ENCODE data around the gene ZDHHC17. TPM values are rescaled to one million over a fixed set of nuclear protein-coding genes. Genes with fewer than 3 reads are reported as not detected.

ZDHHC17 gene
- total RNA-seq, 6 experiments from 2014 or later: 7.7 to 12.2 (median 9.5) TPM

DNA sequence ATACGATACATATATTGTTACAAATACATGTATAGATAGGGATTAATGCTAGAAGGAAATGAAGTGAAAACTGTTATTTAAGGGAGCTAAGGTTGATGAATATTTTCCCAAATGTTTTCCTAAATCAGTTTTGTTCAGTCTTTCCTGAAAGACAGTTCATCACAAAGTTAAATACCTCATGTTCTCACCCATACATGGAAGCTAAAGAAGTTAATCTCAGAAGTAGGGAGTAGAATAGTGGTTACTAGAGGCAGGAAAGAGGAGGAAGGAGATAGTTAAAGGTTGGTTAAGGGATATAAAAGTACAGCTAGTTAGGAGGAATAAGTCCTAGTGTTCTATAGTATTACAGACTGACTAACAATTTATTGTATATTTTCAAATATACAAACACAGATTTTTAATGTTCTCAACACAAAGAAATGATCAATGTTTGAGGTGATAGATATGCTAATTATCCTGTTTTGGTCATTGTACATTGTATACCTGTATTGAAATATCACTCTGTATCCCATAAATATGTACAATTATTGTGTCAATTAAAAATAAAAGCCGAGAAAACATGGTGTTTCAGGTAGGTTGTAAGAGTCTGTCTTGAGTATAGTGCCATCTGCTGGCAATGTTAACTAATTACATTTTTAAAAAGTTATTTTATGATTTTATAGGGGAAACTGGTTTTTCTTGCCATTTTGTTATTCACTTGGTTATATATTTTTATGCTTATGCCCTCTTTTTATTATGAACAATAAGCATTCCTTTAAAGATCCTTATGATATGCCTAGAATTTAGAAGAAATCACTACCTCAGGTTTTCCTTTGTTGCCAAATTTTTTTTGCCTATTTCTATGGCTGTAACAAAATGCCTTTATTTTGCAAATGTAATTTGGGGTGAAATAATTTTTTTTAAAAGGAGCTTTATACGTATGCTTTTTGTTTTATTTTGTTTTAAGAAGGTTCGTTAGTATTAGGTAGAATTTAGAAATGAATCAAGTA is 26.9 kb downstream of the ZDHHC17 start:
- H3K27ac ChIP-seq: peak overlapping the region in 1 of 3 donors; percentile 1
- 43% methylated on average over 4 of the region's 4 CpGs for WGBS (ENCODE audit: insufficient coverage, low coverage, low lambda C conversion rate, missing lambda C conversion rate)

DNA sequence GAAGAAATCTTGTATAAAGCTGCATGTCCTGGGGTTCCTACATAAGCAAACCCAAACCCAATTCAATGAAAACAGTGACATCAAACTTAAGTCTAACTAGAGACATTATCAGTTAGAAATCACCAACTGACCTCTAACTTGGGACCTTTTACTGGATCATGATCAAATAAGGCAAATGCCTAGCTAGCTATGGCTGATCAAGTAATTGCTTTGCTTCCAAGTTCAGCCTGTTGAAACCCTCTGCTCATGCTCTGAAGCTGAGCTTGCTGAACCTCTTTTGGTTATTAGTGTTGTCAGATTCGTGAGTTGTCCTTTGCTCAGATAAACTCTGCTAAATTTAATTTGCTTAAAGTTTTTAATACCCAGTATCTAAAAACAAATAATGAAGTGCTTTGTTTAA is 28.9 kb downstream of the ZDHHC17 start:
- H3K9me3 ChIP-seq: no peaks in the 10 kb centered on the region
- ATAC-seq: peak; percentile 49 to 83 (median 58)
- H3K27ac ChIP-seq: no peak overlapping the region
- DNase-seq: no peak
- H3K4me3 ChIP-seq: no peak overlapping the region
- H3K27me3 ChIP-seq: no peaks in the 10 kb centered on the region
- no peaks in the 10 kb centered on the region for H3K36me3 ChIP-seq
- intact Hi-C loops (cut with DNase I): no loop called here
- no peak for TF ChIP-seq CTCF (IDR thresholded peaks at IDR 0.05)
- TF ChIP-seq POLR2A (IDR thresholded peaks at IDR 0.05): no peak
- H3K4me1 ChIP-seq: peaks cover 0 to 9% (median 4%) of the 10 kb centered on the region in 4 donors
- WGBS (ENCODE audit: insufficient coverage, low coverage, low lambda C conversion rate, missing lambda C conversion rate): 25% methylated on average over 1 of the region's 1 CpG

More for the DNA sequence above, 26.9 kb downstream of the ZDHHC17 start:
- Histone ChIP-seq H3K4me3 (no peak overlapping the region), H3K9me3 (no peaks in the 10 kb centered on the region), H3K27me3 (no peaks in the 10 kb centered on the region), H3K4me1 (peaks cover 0 to 9% (median 4%) of the 10 kb centered on the region in 4 donors), H3K36me3 (no peaks in the 10 kb centered on the region)
- no peak for TF ChIP-seq POLR2A (IDR thresholded peaks at IDR 0.05)
- TF ChIP-seq CTCF (IDR thresholded peaks at IDR 0.05): peak; percentile 64 to 77 (median 69)
- intact Hi-C loops (cut with DNase I): no loop called here
- peak; percentile 65 to 80 (median 68) for ATAC-seq
- DNase-seq: no peak

DNA sequence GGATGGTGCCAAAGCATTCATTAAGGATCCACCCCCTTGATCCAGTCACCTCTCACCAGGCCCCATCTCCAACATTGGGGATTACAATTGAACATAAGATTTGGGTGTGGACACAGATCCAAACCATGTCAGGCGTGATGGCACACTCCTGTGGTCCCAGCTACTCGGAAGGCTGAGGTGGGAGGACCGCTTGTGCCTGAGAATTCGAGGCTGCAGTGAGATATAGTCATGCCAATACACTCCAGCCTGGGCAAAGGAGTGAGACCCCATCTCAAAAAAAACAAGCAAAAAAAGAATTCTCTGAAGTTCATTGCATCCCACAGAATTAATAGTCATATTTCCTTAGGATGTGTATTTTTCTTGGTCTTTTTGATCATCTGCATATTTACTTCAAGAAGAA is 34.9 kb downstream of the ZDHHC17 start:
- ATAC-seq (no peak), DNase-seq (no peak)
- TF ChIP-seq CTCF (IDR thresholded peaks at IDR 0.05) (no peak), POLR2A (IDR thresholded peaks at IDR 0.05) (no peak)
- H3K4me3 ChIP-seq: no peak overlapping the region
- no peaks in the 10 kb centered on the region for H3K4me1 ChIP-seq
- no peak overlapping the region for H3K27ac ChIP-seq
- no peaks in the 10 kb centered on the region for H3K36me3 ChIP-seq
- intact Hi-C loops (cut with DNase I): no loop called here
- peaks cover 0 to 6% (median 0%) of the 10 kb centered on the region in 4 donors for H3K9me3 ChIP-seq
- 94% methylated on average over 4 of the region's 4 CpGs for WGBS (ENCODE audit: insufficient coverage, low coverage, low lambda C conversion rate, missing lambda C conversion rate)
- no peaks in the 10 kb centered on the region for H3K27me3 ChIP-seq

- Histone ChIP-seq H3K27me3 (no peaks in the 10 kb centered on the region), H3K4me3 (no peak overlapping the region), H3K9me3 (peaks cover 0 to 6% (median 0%) of the 10 kb centered on the region in 4 donors), H3K27ac (no peak overlapping the region), H3K36me3 (no peaks in the 10 kb centered on the region), H3K4me1 (no peaks in the 10 kb centered on the region)
- intact Hi-C loops (cut with DNase I): no loop called here
- DNase-seq (no peak), ATAC-seq (no peak)
- WGBS (ENCODE audit: insufficient coverage, low coverage, low lambda C conversion rate, missing lambda C conversion rate): 89% methylated on average over 2 of the region's 2 CpGs
- no peak for TF ChIP-seq CTCF (IDR thresholded peaks at IDR 0.05)
- TF ChIP-seq POLR2A (IDR thresholded peaks at IDR 0.05): no peak
Measured at GRCh38 chr12:76799362-76799761, 35.4 kb downstream of the ZDHHC17 start.
